GM12892 (cell line): ENCODE results near the gene CRY1.
A peak's percentile ranks its signal among the peaks of the same experiment; 100 is the strongest.
"Not testable (repeated sequence)": the region's sequence is repeated elsewhere in the genome, so short reads cannot be mapped to it uniquely, and the experiment has no call there.

Source experiments
- DNase-seq: peaks from one replicate; pipeline ENCODE4 v3.0.0; 2011; ENCODE audit not compliant: insufficient read length
- FAIRE-seq: peaks from 2 replicates; lab custom pipeline; 2011; peaks lifted over from hg19 to GRCh38; lab: Jason Lieb, UNC
- POLR2A ChIP-seq: IDR thresholded peaks from 2 replicates; pipeline ENCODE4 v1.6.1; 2011; ENCODE audit warnings: low read depth, low read length, control low read depth
- POLR2AphosphoS5 ChIP-seq: IDR thresholded peaks from 2 replicates; pipeline ENCODE4 v1.6.1; 2011; ENCODE audit warnings: low read depth, low read length, control low read depth
- TAF1 ChIP-seq: IDR thresholded peaks from 2 replicates; pipeline ENCODE4 v1.6.1; 2011; ENCODE audit warnings: low read depth, mild to moderate bottlenecking, control low read depth, low read length, borderline replicate concordance

Gene CRY1

GRCh38 chr12:107017042-107017441, 76.3 kb downstream of the CRY1 start:
- FAIRE-seq (no peak), DNase-seq (no peak)

DNA sequence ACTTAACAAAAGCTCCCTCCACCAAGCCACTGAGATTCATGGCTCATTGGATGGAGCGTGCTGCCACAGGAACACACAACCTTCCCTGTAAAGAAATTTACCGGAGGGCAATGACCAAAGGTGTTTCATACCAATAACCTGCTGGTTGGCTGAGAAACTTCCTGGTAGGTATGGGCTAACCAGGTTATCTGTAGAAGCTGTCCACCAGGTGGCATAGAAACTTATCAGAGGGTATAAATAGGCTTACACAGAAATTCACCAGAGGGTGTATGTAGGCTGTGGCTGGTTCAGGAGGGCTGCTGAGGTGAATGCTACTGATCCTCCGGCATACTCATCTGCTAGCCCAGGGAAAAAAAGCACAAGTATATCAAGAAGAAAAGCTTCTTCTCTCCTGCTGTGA, 79.3 kb downstream of the CRY1 start:
- no peak for FAIRE-seq
- no peak for DNase-seq
- TF ChIP-seq POLR2A: no peak
- no peak for TF ChIP-seq POLR2AphosphoS5

More at GRCh38 chr12:107017042-107017441, 76.3 kb downstream of the CRY1 start:
- TF ChIP-seq TAF1: no peak
- TF ChIP-seq POLR2AphosphoS5: no peak
- TF ChIP-seq POLR2A: no peak

DNA sequence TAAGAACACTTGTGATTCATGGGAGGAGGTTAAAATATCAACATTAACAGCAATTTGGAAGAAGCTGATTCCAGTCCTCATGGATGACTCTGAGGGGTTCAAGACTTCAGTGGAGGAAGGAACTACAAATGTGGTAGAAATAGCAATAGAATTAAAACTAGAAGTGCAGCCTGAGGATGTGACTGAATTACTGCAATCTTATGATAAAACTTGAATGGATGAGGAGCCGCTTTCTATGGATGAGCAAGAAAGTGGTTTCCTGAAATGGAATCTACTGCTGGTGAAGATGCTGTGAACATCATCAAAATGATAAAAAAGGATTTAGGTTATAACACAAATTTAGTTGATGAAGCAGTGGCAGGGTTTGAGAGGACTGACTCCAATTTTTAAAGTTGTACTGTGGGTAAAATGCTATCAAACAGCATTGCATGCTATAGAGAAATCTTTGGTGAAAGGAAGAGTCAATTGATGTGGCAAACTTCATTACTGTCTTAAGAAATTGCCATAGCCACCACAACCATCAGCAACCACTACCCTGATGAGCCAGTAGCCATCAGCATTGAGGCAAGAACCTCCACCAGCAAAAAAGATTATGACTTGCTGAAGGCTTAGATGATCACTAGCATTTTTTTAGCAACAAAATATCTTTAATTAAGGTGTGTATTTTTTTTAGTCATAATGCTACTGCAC, 80.5 kb downstream of the CRY1 start:
- TF ChIP-seq POLR2A: no peak
- no peak for TF ChIP-seq POLR2AphosphoS5
- no peak for TF ChIP-seq TAF1
- FAIRE-seq: no peak

GRCh38 chr12:107011519-107011918, 81.8 kb downstream of the CRY1 start:
- no peak for FAIRE-seq
- no peak for DNase-seq
- TF ChIP-seq POLR2A (no peak), TAF1 (no peak)

More for the DNA sequence above, 80.5 kb downstream of the CRY1 start:
- no peak for DNase-seq

GRCh38 chr12:107007411-107007810, 85.9 kb downstream of the CRY1 start:
- TF ChIP-seq TAF1 (no peak), POLR2AphosphoS5 (no peak), POLR2A (no peak)
- FAIRE-seq (no peak), DNase-seq (no peak)

DNA sequence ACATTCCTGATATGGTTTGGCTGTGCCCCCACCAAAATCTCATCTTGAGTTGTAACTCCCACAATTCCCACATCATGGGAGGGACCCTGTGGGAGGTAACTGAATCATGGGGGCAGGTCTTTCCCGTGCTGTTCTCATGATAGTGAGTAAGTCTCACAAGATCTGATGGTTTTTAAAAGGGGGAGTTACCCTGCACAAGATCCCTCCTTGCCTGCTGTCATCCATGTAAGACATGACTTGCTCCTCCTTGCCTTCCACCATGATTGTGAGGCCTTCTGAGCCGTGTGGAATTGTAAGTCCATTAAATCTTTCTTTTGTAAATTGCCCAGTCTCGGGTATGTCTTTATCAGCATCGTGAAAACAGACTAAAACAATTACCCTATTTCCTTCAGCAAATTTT, 90.7 kb downstream of the CRY1 start:
- FAIRE-seq, DNase-seq: not testable (repeated sequence)

DNA sequence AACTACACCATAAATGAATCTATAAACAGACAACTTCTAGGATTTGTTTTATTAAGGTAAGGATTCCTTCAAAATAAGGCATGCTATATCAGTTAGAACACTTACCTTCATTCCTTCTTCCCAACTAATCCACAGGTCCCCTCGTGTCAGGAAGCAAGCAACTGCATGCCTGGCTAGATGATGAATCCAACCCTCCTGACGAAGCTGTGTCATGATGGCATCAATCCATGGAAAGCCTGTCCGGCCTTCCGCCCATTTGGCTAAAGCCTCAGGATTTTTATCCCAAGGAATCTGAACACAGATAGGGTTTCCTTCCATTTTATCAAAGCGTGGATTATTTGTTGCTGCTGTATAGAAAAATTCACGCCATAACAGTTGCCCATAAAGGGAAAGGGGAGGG, 93.9 kb downstream of the CRY1 start:
- FAIRE-seq: no peak
- no peak for TF ChIP-seq POLR2A
- TF ChIP-seq POLR2AphosphoS5: no peak
- no peak for TF ChIP-seq TAF1

GRCh38 chr12:106997916-106998315, 95.4 kb downstream of the CRY1 start:
- TF ChIP-seq TAF1 (no peak), POLR2A (no peak)
- FAIRE-seq: no peak
- no peak for DNase-seq

More for the DNA sequence above, 93.9 kb downstream of the CRY1 start:
- DNase-seq: no peak

- DNase-seq, FAIRE-seq: not testable (repeated sequence)
Observed at GRCh38 chr12:106996102-106996501, 97.2 kb downstream of the CRY1 start.

DNA sequence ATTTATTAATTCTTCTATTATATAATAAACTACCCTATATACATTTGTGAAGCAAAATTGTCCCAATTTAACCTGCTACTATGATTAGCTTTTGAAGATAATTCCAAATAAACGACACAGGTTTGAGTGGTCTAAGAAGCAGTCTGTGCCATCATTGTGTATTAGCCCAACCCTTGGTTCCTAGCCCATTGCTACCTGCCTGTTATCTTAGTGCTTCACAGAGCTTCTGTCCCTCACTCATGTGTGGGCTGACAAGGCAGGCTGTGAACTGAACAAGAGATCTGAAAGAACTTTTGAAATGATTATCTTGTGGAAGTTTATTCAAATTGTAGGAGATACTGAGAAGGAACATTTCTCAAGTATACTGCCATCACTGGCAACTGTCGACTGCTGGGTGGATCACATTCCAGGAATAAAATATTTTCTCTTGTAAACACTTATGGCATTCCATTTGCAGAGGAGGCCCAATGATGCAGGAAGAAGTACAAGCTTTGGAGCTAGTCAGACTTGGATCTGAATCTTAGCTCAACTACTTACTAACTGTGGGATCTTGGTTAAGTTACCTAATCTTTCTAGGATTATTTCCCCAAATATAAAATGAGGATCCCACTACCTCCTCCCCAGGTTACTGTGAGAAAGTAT, 98.6 kb downstream of the CRY1 start:
- TF ChIP-seq POLR2AphosphoS5: no peak
- no peak for TF ChIP-seq POLR2A
- DNase-seq: no peak
- FAIRE-seq: no peak

- DNase-seq: no peak
- peak; percentile 24 for FAIRE-seq
- TF ChIP-seq TAF1 (no peak), POLR2A (no peak), POLR2AphosphoS5 (no peak)
Observed at GRCh38 chr12:106987846-106988245, 105.5 kb downstream of the CRY1 start.

GRCh38 chr12:106986625-106987389, 106.5 kb downstream of the CRY1 start, which contains the start of gene MTERF2:
MTERF2 (minus strand) TSS chr12:106987146; CDS start chr12:106978714, 8,432 bp downstream.
- TF ChIP-seq TAF1: no peak
- TF ChIP-seq POLR2A: peak; percentile 34; the same call in 1 of the 2 replicates
- no peak for TF ChIP-seq POLR2AphosphoS5
- FAIRE-seq: peak; percentile 97
- DNase-seq: peak; percentile 86

DNA sequence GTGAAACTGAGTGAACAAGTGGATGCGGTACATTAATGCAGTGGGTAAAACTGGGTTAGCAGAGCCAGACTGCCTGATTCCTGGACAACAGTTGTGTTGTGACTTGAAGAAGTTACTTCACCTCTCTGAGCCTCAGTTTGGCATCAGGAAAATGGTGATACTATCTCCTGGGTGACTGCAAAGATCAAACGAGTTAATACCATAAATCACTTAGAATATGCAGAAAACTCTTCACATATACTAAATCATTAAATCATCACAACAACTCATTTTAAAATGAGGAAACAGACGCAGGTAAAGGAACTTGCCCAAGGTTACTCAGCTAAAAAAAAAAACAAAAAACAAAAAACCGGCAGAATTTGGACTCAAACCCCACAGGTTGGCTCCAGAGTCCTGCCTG, 107.2 kb downstream of the CRY1 start:
- no peak for TF ChIP-seq TAF1
- no peak for TF ChIP-seq POLR2A
- no peak for TF ChIP-seq POLR2AphosphoS5
- DNase-seq: no peak
- FAIRE-seq: no peak
